Fibroblast of lung (primary cell): ENCODE measurements around the gene TRPM3.

Experiments
- EZH2 ChIP-seq: IDR thresholded peaks from 2 replicates; pipeline ENCODE4 v1.5.1; 2012; ENCODE audit warnings: low read length, control low read depth, mild to moderate bottlenecking; ENCODE audit errors: missing control alignments
- TF ChIP-seq, protein P1 (sequence below), 2 donors: IDR thresholded peaks in 1 of 2; conservative IDR thresholded peaks in 1 of 2; 1 replicate in 1 of 2; 2 replicates in 1 of 2; pipeline ENCODE4 v1.5.1; 2011 to 2012; ENCODE audit warnings: low read length in 2 of 2, control low read depth in 1 of 2, inconsistent platforms in 1 of 2, low read depth in 1 of 2, mild to moderate bottlenecking in 1 of 2

GRCh38 chr9:70534061-70534460, 587.4 kb downstream of the TRPM3 start:
- TF ChIP-seq, protein P1, sequence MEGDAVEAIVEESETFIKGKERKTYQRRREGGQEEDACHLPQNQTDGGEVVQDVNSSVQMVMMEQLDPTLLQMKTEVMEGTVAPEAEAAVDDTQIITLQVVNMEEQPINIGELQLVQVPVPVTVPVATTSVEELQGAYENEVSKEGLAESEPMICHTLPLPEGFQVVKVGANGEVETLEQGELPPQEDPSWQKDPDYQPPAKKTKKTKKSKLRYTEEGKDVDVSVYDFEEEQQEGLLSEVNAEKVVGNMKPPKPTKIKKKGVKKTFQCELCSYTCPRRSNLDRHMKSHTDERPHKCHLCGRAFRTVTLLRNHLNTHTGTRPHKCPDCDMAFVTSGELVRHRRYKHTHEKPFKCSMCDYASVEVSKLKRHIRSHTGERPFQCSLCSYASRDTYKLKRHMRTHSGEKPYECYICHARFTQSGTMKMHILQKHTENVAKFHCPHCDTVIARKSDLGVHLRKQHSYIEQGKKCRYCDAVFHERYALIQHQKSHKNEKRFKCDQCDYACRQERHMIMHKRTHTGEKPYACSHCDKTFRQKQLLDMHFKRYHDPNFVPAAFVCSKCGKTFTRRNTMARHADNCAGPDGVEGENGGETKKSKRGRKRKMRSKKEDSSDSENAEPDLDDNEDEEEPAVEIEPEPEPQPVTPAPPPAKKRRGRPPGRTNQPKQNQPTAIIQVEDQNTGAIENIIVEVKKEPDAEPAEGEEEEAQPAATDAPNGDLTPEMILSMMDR (conservative IDR thresholded peaks at IDR 0.05 in 1 of 2, IDR thresholded peaks at IDR 0.05 in 1 of 2; ENCODE audit: low read depth in 1 of 2, low read length in 2 of 2): no peak
- no peak for TF ChIP-seq EZH2
